Measurements from ENCODE around the gene CERS5.

Gene CERS5

DNA sequence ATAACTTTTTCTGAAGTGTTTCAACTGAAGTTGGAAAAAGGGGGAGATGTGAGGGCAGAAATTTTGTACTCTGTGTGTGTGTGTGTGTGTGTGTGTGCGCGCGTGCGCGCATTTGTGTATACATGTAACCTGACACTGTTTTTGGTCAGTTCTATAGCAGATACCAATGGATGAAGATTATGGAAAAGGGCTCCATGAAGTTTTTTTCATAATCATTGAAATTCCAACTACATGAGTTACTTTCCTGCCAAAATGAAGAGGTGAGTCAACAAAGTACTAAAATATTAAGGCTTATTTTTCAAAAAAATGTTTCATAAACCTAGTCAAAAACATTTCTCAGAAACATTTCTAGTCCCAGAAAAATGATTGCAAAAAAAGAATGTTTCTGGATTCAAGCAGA is 25.7 kb upstream of the CERS5 start:
- H3K27me3 ChIP-seq = no peaks in the 10 kb centered on the region
- H3K36me3 ChIP-seq = no peaks in the 10 kb centered on the region
- H3K4me1 ChIP-seq (ENCODE audit: control insufficient read depth in 1 of 2, insufficient read depth in 1 of 2, low read depth in 1 of 2, low read length in 1 of 2) = no peaks in the 10 kb centered on the region
- H3K4me3 ChIP-seq (ENCODE audit: low read depth in 1 of 2, low read length in 1 of 2) = no peak overlapping the region
- H3K27ac ChIP-seq = no peak overlapping the region
- H3K9me3 ChIP-seq = no peaks in the 10 kb centered on the region
- TF ChIP-seq, protein P1, sequence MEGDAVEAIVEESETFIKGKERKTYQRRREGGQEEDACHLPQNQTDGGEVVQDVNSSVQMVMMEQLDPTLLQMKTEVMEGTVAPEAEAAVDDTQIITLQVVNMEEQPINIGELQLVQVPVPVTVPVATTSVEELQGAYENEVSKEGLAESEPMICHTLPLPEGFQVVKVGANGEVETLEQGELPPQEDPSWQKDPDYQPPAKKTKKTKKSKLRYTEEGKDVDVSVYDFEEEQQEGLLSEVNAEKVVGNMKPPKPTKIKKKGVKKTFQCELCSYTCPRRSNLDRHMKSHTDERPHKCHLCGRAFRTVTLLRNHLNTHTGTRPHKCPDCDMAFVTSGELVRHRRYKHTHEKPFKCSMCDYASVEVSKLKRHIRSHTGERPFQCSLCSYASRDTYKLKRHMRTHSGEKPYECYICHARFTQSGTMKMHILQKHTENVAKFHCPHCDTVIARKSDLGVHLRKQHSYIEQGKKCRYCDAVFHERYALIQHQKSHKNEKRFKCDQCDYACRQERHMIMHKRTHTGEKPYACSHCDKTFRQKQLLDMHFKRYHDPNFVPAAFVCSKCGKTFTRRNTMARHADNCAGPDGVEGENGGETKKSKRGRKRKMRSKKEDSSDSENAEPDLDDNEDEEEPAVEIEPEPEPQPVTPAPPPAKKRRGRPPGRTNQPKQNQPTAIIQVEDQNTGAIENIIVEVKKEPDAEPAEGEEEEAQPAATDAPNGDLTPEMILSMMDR (IDR thresholded peaks at IDR 0.05) = no peak

DNA sequence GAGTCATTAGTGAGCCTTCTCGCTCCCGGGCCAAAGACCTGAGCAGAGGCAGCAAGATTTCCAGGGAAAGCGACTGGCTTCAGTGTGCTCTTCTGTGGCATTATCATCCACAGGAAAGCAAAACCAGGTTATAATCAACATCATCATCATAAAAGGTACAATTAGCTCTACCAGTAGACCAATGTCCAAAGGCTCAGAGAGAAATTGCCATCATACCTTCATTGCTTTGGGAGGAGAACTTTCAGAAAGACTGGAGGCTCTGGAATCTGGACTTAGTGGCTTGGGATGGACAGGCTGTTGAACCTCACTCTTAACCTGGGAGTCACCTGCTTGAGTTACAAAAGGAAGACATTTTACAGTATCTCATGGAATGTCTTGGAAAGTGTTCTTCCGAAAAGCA is 25.1 kb upstream of the CERS5 start:
- TF ChIP-seq, protein P1 (IDR thresholded peaks at IDR 0.05) = no peak
- no peaks in the 10 kb centered on the region for H3K36me3 ChIP-seq
- no peak overlapping the region for H3K27ac ChIP-seq
- H3K4me3 ChIP-seq (ENCODE audit: low read depth in 1 of 2, low read length in 1 of 2) = no peak overlapping the region
- no peaks in the 10 kb centered on the region for H3K9me3 ChIP-seq
- no peaks in the 10 kb centered on the region for H3K4me1 ChIP-seq (ENCODE audit: control insufficient read depth in 1 of 2, insufficient read depth in 1 of 2, low read depth in 1 of 2, low read length in 1 of 2)
- H3K27me3 ChIP-seq = no peaks in the 10 kb centered on the region

DNA sequence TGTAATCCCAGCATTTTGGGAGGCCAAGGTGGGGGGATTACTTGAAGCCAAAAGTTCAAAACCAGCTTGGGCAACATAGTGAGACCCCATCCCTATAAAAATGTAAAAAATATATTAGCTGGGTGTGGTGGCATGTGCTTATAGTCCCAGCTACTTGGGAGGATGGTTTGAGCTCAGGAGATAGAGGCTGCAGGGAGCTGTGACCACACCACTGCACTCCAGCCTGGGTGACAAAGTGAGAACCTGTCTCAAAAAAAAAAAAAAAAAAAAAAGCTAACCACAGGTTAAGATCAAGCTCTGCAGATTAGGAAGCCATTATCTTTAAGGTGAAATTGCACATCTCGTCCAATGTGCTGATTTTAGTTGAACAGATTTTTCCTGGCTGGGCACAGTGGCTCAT is 23.7 kb upstream of the CERS5 start:
- no peak overlapping the region for H3K4me3 ChIP-seq (ENCODE audit: low read depth in 1 of 2, low read length in 1 of 2)
- no peaks in the 10 kb centered on the region for H3K9me3 ChIP-seq
- TF ChIP-seq, protein P1 (IDR thresholded peaks at IDR 0.05) = no peak
- H3K27ac ChIP-seq = no peak overlapping the region
- H3K4me1 ChIP-seq (ENCODE audit: control insufficient read depth in 1 of 2, insufficient read depth in 1 of 2, low read depth in 1 of 2, low read length in 1 of 2) = no peaks in the 10 kb centered on the region
- H3K27me3 ChIP-seq = no peaks in the 10 kb centered on the region
- no peaks in the 10 kb centered on the region for H3K36me3 ChIP-seq

DNA sequence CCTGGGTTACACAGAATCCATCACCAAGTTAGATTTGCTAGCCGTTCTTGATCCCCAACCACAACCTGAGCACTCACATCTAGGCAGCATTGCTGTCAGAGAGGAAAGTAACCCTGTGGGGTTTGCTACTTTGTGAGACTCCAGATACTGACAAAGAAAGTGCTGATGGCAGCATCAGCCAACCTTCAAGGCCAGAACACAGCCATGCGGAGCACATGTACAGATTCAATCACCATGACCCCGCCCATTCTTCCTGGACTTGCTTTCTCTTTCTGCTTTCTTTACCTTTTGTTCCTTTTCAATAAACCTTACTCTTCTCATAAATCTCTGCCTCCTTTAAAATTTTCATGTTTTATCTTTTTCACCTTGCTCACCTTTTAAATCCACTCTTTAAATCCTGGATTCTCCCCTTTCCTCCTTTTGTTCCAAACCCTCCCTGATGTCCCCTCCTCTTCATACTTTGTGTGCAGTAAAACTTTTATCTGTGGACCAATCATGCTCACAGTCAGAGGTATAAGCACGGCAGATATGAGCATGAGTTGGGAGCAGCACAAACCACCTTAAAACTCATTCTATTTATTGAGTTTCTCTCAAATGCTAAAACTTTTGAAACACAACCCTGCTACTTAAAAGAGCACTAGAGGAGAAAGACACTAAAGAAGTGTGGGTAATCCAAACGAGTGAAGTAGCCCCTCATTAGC is 21.9 kb upstream of the CERS5 start:
- Histone ChIP-seq H3K27me3 (no peaks in the 10 kb centered on the region), H3K27ac (no peak overlapping the region), H3K4me1 (ENCODE audit: control insufficient read depth in 1 of 2, insufficient read depth in 1 of 2, low read depth in 1 of 2, low read length in 1 of 2) (no peaks in the 10 kb centered on the region), H3K36me3 (no peaks in the 10 kb centered on the region), H3K4me3 (ENCODE audit: low read depth in 1 of 2, low read length in 1 of 2) (no peak overlapping the region), H3K9me3 (no peaks in the 10 kb centered on the region)
- TF ChIP-seq, protein P1 (IDR thresholded peaks at IDR 0.05) = no peak

DNA sequence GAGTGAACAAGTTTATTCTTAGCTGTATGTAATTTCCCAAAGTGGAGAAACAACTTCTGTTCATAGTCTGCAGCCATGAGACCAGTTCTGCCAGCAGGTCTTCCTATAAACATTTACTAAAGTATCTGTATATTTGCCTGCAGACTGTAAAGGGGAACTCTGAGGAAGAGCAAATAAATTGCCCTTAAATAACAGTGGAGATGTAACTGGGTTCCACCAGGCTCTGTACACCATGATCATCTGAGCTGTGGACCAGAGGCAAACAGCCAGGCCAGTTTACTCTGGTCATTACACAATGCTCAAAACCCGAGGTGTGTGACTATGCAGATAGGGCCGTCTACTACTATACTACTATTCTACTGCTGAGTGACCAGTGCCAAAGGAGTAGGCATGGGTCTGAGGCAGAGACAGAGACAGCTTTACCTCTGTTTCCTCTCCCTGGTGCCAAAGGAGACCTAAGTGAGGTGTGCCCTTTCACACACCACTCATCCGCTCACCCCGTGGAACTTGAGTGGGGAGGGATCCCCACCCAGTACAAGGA is 21.1 kb upstream of the CERS5 start:
- Histone ChIP-seq H3K36me3 (no peaks in the 10 kb centered on the region), H3K27me3 (no peaks in the 10 kb centered on the region), H3K4me3 (ENCODE audit: low read depth in 1 of 2, low read length in 1 of 2) (no peak overlapping the region), H3K9me3 (no peaks in the 10 kb centered on the region), H3K4me1 (ENCODE audit: control insufficient read depth in 1 of 2, insufficient read depth in 1 of 2, low read depth in 1 of 2, low read length in 1 of 2) (no peaks in the 10 kb centered on the region), H3K27ac (no peak overlapping the region)
- TF ChIP-seq, protein P1 (IDR thresholded peaks at IDR 0.05) = no peak

Data from neutrophil (primary cell).